HG03196 (cell line): ENCODE measurements around the gene SMARCAD1.
A peak's percentile ranks its signal among the peaks of the same experiment; 100 is the strongest.

ENCODE experiments used
- ATAC-seq: cut with Tn5 transposase; IDR thresholded peaks from one replicate; pipeline ENCODE4 v1.9.1; 2021; ENCODE audit not compliant: unreplicated experiment

SMARCAD1 gene, protein sequence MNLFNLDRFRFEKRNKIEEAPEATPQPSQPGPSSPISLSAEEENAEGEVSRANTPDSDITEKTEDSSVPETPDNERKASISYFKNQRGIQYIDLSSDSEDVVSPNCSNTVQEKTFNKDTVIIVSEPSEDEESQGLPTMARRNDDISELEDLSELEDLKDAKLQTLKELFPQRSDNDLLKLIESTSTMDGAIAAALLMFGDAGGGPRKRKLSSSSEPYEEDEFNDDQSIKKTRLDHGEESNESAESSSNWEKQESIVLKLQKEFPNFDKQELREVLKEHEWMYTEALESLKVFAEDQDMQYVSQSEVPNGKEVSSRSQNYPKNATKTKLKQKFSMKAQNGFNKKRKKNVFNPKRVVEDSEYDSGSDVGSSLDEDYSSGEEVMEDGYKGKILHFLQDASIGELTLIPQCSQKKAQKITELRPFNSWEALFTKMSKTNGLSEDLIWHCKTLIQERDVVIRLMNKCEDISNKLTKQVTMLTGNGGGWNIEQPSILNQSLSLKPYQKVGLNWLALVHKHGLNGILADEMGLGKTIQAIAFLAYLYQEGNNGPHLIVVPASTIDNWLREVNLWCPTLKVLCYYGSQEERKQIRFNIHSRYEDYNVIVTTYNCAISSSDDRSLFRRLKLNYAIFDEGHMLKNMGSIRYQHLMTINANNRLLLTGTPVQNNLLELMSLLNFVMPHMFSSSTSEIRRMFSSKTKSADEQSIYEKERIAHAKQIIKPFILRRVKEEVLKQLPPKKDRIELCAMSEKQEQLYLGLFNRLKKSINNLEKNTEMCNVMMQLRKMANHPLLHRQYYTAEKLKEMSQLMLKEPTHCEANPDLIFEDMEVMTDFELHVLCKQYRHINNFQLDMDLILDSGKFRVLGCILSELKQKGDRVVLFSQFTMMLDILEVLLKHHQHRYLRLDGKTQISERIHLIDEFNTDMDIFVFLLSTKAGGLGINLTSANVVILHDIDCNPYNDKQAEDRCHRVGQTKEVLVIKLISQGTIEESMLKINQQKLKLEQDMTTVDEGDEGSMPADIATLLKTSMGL

DNA sequence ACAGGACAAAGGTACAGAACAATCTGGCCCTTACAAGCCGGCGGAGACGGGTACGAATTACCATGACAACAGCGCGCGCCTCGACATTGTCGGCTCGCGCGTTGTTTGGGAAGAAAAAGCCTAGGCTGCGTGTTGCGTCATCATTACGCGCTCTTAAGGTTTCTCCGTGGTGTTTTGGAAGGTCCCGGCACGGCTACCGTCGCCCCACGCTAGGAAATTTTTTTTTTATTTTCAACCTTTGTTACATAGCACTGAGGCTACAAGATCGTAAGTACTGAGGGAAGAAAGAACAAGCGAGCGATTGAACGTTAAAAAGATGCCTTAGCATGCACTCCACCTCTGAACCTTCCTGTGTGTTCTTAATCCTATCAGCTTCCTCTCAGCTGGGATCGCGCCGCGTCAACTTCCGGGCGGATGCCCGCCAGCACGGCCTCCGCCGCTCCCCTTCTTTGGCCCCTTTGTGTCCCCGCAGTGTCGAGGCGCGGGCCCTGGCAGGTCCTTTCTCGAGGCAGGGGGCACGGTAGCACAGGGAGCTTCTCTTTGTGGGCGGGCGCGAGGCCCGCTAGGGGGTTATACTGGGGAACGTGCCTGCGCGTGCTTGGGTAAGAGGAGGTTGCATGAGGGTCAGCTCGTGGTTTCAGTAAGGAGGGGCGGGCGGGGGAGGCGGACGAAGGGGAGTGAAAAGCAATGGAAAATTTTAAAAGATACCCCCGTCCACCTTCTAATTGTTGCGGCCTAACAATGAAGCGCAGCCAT is at the start of gene SMARCAD1:
SMARCAD1 (plus strand) TSS at position 397 of the 756 bp plus-strand sequence. CDS start 530 bp downstream, outside the sequence.
- ATAC-seq: peak; percentile 96

DNA sequence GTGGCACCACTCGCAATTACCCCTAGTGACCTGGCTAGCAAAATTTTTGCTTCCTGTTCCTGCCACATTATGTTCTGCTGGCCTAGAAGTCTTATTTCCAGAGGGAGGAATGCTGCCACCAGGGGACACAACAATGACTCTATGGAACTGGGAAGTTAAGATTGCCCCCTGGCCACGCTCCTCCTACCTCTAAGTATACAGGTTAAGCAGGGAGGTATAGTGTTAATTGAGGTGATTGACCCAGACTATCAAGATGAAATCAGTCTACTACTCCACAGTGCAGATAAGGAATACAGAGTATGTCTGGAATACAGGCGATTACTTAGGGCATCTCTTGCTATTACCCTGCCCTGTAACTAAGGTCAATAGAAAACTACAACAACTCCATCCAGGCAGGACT is 48.8 kb upstream of the SMARCAD1 start:
- no peak for ATAC-seq

DNA sequence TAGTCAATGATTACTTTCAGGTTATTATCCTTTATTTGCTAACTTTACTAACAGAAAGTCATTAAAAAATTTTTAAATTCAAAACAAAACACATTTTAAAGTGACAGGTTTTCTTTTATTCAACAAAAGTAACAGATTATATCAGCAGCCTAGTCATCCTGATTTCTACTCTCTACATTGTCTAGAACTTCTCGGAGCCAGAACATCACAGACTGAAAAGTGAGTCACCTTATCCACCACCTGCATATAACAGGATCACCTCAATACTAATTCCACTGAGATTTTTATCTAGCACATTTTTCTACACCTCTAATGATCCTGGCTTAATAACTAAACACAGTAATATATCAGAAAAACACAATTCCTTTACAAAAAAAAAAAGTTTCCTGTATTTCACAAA is 47.9 kb upstream of the SMARCAD1 start:
- no peak for ATAC-seq

DNA sequence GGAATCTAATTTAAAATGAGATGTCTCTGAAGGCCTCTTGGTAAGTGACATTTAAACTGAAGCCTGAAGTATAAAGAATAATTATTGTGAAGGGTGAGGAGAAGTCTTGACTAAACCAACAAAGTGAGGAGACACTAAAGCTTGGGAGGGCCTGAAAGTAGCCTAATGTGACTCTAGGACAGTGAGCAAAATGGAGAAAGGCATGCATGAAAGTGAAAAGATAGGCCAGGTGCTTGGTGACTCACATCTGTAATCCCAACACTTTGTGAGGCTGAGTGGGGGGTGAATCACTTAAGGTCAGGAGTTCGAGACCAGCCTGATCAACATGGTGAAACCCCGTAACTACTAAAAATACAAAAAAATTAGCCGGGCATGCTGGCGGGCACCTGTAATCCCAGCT is 46.9 kb upstream of the SMARCAD1 start:
- no peak for ATAC-seq

DNA sequence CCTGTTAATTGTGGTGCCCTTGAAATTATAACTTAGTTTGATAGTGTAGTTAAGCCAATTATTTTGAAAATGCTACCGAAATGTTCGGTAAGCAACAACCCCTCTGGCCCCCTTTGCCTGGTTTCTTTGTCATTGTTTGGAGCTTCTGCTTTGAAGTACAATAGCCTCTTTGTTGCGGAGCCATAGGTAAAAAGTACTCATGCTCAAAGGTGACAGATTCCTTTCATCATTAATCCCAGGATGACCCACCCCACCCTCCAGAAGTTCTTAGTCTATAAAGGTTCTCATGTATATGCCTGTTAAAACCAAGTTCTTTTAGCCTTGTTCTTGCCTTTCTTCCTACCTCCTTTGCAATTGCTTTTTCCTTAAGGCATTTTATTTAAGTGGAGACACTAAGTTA is 42.4 kb upstream of the SMARCAD1 start:
- no peak for ATAC-seq

DNA sequence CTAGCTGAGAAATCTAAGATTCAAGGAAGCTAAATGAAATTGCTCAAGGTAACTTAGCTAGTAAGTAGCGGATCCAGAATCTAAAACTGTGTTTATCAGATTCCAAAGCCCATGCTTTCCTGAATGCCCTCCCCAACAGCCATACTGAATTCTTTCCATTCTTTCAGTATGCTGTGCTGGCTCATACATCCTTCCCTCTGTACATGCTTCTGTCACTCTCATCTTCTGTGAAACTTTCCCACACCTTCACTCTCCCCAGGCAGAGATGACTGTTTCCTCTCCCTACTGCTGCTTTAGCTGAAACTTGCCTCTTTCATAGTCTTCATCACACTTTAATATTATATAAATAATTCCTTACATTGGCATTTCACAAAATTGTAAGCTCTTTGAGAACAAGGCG is 39.3 kb upstream of the SMARCAD1 start:
- ATAC-seq: no peak

DNA sequence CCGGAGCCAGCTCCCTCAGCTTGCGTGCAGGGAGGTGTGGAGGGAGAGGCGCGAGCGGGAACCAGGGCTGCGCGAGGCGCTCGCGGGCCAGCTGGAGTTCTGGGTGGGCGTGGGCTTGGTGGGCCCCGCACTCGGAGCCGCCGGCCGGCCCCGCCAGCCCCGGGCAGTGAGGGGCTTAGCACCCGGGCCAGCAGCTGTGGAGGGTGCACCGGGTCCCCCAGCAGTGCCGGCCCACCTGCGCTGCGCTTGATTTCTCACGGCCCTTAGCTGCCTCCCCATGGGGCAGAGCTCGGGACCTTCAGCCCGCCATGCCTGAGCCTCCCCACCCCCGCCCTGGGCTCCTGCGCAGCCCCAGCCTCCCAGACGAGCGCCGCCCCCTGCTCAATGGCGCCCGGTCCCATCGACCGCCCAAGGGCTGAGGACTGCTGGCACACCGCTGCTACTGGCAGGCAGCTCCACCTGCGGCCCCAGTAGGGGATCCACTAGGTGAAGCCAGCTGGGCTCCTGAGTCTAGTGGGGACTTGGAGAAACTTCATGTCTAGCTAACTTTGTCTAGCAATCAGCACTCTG is 37.8 kb upstream of the SMARCAD1 start:
- no peak for ATAC-seq

DNA sequence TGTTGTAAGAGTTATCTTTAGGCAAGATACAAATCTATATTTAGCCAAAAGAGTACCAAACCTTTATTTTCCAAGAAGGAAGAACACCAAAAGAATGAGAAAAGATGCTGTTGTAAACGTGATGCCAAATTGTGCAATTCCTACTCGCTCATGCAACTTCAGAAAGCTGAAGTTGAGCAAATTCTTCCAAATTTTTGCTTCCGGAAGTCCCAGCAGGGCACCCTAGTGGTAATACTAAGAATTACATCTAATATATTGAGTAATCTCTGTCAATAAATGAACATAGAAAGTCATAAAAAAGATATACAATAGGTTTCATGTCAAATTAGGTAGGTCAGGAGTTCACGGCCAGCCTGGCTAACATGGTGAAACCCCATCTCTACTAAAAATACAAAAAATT is 36.0 kb upstream of the SMARCAD1 start:
- ATAC-seq: no peak

DNA sequence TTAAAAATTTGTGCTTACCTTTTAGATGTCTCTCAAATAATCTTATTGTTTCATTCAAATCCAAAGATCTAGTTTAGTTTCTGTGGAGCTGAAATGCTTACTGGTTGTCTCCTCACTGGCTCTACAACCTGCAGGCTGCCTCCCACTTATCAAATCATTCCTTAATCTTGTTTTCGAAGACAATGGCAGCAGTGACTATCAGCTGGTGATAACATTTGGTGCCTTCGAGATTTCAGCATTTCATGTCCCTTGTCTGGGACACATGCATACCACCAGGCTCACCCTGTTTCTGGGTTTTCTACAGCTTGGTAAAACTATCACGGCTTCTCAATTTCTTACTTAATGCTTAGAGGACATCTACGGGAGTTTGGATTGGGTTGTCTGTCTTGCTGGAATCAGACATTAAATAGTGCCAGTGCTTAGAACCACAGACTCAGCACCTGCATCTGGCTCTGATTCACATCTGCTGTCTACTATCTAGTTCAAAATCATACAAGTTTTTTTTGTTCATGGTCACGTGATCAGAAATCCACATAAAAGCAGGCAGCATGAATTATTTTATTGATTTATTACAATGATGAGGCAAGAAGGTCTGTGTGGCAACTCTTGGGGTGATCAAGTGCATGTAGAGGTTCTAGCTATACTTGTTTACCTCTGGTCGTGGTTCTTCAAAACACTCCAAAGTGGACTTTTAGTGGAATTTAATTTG is 32.0 kb upstream of the SMARCAD1 start:
- ATAC-seq: no peak

DNA sequence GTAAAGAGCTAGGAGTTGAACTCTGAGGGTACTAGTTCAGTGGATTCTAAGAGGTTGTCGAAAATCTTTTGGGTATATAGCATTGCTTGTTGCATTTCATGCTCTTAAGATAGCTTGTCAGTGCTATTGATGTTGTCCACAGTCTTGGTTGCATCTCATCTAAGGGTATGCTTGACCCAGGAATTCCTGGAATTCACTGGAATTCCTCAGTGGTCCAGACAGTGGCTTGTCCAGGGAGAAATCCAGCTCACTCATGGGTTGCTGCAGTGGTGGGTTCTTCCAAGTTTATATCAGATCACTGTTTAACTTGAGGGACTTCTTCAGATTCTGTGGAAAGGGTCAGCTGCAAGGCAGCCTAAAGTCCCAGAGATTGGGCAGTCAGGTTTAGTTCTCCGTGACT is 29.8 kb upstream of the SMARCAD1 start:
- no peak for ATAC-seq

DNA sequence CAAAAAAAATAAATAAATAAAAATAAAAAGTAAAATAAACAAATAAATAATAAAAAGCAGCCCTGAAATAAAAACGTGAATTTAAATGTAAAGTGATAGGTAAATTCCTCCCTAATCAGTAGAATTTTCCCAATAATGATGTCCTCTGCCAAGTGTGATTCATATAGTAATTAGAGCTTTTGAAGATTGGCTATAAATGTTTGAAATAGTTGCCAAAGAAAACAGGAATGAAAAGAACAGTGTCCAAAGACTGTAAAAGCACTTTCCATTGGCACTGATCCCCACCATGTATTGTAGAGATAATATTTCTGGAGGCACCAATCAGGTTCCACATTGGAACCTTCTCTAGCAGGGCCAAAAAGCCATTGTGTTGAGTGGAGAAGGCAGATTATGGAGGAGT is 25.9 kb upstream of the SMARCAD1 start:
- ATAC-seq: no peak

DNA sequence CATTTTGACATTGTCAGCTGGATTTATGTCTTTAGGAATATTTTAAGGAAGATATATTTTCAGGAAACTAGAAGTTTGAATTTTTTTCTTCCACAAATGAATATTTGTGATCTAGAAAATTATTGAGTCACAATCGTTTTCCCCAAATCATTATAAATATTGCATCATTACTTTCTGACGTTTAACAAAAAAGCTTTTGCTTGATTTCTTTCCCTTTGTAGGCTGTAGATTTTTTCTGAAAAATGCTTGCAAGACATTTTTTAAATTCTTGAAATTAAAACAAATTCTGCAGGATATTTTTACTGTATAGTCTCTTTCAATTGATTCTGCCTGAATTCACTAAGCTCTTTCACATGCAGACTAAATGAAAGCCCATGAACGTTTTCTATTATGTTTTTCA is 4.9 kb upstream of the SMARCAD1 start:
- ATAC-seq: no peak

DNA sequence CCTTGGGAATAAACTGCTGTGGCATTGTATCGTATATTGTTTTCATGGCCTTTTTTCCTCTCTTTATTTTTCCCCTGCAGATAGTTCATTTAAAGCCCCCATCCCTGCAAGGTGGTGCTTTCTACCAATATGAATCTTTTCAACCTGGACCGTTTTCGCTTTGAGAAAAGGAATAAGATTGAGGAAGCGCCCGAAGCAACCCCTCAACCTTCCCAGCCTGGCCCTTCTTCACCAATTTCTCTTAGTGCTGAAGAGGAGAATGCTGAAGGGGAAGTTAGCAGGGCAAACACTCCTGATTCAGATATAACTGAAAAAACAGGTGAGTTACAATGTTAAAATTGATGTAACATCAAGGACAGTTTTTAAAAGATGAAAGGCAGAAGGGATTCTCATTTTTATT is 601 bp downstream of the SMARCAD1 start:
- no peak for ATAC-seq

DNA sequence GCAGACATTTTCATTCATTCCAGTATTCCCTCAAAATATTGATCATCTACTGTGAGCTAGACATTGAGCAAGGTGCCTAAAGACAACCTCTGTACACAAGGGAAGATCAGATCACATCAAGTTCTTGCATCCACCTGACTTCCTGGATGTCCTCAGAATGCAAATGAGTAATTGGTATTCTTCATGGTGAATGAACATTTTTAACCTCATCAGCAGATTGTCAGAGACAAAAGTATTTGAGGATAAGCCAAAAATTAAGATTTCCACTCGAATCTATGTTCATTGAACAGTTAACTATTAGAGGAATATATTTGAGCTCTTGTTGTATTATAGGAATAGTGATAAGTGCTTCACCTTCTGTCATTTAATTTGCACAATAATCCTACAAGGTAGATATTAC is 1.3 kb downstream of the SMARCAD1 start:
- no peak for ATAC-seq

DNA sequence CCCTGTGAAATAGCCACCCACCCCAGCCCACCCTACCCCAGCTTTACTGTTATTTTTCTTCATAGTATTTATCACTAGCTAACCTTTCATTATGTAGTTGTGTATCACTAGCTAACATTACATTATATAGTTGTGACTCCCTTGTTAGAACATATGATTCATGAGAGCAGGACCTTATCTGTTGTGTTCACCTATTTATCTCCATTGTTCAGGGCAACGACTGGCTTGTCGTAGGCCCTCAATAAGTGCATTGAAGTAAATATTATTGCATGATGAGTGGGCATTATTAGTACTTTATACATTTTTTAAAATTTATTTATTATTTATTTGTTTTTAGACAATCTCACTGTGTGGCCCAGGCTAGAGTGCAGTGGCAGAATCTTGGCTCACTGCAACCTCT is 4.2 kb downstream of the SMARCAD1 start:
- ATAC-seq: no peak

DNA sequence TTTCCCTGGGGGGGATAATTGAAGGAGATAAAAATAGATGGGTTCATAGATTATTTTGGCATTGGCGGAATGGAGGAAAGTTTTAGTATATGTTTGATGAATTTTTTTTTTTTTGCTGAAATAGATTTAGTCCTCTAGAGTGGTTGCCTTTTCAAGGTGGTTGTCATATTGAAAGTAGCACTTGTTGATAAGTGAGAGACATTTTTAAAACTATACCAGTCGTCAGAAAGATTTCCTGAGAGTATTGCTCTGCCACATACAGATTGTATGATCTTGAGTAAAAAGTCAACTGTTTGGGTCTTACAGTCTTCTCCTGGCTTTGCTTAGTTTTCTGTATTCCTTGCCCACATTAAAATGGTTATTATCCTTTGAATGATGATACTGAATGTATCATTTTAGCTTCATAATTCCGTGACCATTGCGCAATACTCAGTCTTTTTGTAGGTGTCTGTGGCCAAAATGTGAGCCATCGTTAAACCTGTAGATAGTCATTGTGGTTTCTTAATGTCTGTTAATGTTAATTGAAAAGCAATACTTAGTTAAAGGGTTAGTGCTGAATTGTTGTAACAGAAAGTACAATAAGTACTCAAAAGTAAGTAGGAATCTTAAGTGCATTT is 7.1 kb downstream of the SMARCAD1 start:
- ATAC-seq: no peak

DNA sequence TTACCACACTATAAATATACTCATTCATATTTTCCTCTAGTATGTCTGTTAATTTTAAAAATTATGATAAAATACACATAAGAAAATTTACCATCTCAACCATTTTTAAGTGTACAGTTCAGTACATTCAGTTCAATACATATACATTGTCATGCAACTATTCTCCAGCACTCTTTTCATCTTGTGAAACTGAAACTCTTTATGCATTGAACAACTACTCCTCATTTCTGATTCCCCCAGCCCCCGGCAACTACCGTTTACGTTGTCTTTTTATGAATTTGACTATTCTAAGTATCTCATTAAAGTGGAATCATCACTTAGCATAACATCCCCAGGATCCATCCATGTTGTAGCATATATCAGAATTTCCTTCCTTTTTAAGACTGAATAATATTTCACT is 8.7 kb downstream of the SMARCAD1 start:
- ATAC-seq: no peak

DNA sequence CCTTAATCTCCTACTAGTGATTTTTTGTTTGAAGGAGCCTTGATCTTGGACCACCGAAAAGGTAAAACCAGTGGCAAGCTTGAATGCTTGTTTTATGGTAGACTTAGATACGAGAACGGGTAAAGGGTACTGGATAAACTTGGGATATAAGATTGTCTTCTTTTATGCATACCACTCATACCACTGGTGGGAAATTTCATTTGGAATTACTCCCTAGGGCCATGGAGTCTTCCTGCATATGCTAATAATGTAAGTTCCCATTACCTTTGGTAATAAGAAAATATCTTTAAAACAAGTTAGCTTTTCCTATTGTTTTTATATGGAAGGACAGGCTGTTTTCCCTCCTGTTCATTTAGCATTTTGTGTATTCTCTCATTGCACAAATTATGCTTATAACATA is 11.7 kb downstream of the SMARCAD1 start:
- no peak for ATAC-seq

DNA sequence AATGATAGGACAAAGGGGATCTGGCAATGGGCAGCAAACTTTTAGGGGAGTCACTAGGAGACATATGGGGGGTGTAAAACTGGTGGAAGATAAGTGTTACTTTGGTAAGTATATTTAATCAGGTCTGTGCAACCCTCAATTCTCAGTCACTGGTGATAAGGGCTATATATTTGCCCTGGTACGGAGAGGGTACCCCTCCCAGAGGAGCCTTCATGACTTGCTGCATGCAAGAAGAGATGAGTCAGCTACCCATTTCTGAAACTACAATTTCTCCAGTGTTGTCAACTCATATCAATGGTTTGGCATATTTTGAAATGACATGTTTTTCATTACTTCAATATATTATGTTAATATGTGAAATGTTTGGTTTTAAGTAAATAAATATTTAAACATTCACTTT is 14.3 kb downstream of the SMARCAD1 start:
- no peak for ATAC-seq

DNA sequence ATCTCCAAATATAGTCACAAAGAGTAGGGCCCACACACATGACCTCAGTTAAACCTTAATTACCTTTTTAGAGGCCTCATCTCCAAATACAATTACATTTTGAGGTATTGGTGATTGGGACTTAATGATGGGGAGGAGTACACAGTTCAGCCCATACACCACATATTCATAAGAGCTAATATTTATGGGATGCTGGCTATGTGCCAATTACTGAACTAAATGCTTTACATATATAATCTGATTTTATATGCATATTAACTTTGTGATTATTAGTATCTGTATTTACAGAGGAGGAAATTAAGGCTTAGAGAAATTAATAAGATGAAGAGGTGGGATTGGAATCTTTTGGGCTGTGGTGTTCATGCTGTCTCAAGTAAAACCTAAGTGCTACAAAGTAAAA is 17.8 kb downstream of the SMARCAD1 start:
- ATAC-seq: no peak
